Endothelial cell (in vitro differentiated cells): Measurements from ENCODE around the gene IQCM. TPM values are rescaled to one million over a fixed set of nuclear protein-coding genes. Genes with fewer than 3 reads are reported as not detected.

Source experiments
- DNase-seq: peaks from one replicate; pipeline ENCODE4 v3.0.0; 2021; ENCODE audit warnings: low spot score
- H3K27ac Mint-ChIP-seq: one replicate; pipeline ENCODE4 v1.8.0; 2021; ENCODE audit warnings: mixed read lengths, inconsistent platforms; ENCODE audit not compliant: unreplicated experiment
- H3K27me3 Mint-ChIP-seq: one replicate; pipeline ENCODE4 v1.8.0; 2021; ENCODE audit warnings: mild to moderate bottlenecking, moderate library complexity, mixed read lengths, inconsistent platforms; ENCODE audit not compliant: unreplicated experiment
- H3K36me3 Mint-ChIP-seq: one replicate; pipeline ENCODE4 v1.8.0; 2021; ENCODE audit warnings: mild to moderate bottlenecking, low read depth, mixed read lengths, inconsistent platforms; ENCODE audit not compliant: unreplicated experiment
- H3K4me1 Mint-ChIP-seq: one replicate; pipeline ENCODE4 v1.8.0; 2021; ENCODE audit warnings: mild to moderate bottlenecking, mixed read lengths, inconsistent platforms; ENCODE audit not compliant: unreplicated experiment
- H3K4me3 Mint-ChIP-seq: one replicate; pipeline ENCODE4 v1.8.0; 2021; ENCODE audit warnings: mild to moderate bottlenecking, mixed read lengths, inconsistent platforms; ENCODE audit not compliant: unreplicated experiment
- H3K9me3 Mint-ChIP-seq: one replicate; pipeline ENCODE4 v1.8.0; 2021; ENCODE audit warnings: mixed read lengths, inconsistent platforms; ENCODE audit not compliant: unreplicated experiment
- total RNA-seq: library from RNA; stranded (reverse); fragmentation: NEBNext Ultra II Directional; extraction: Animal tissue kit (Norgen Biotek cat#: 25700); gene quantifications from one replicate; pipeline ENCODE4 v1.2.1, GENCODE V29; 2021; ENCODE audit not compliant: unreplicated experiment
- TF ChIP-seq, protein P1 (sequence below): fragments of 200-600 bp; sonication (generic); IDR thresholded peaks from one replicate; pipeline ENCODE4 v1.5.0; 2021; ENCODE audit warnings: antibody characterized with exemption; ENCODE audit not compliant: unreplicated experiment

The IQCM gene
- total RNA-seq, 1 donor from 2014 or later, result not detected

DNA sequence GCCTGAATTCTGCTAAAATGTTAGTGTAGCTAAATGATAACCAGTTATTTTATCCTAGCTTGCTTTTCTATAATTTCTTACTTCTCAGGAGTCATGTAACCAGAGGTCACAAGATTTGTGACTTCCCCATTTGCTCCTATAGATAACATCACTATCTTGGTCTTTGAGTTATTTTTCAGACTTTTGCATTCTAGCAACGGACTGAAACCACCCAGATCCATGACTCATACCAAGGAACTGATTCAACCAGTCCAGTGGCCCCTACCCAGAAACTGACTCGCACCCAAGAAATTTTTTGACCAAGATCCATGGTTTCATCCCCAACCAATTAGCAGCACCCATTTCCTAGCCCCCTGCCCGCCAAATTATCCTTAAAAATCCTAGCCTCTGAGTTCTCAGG is 50.0 kb downstream of the IQCM start:
- H3K36me3 Mint-ChIP-seq, result no peaks in the 10 kb centered on the region
- no peak for DNase-seq
- H3K4me3 Mint-ChIP-seq, result no peak overlapping the region
- TF ChIP-seq, protein P1, sequence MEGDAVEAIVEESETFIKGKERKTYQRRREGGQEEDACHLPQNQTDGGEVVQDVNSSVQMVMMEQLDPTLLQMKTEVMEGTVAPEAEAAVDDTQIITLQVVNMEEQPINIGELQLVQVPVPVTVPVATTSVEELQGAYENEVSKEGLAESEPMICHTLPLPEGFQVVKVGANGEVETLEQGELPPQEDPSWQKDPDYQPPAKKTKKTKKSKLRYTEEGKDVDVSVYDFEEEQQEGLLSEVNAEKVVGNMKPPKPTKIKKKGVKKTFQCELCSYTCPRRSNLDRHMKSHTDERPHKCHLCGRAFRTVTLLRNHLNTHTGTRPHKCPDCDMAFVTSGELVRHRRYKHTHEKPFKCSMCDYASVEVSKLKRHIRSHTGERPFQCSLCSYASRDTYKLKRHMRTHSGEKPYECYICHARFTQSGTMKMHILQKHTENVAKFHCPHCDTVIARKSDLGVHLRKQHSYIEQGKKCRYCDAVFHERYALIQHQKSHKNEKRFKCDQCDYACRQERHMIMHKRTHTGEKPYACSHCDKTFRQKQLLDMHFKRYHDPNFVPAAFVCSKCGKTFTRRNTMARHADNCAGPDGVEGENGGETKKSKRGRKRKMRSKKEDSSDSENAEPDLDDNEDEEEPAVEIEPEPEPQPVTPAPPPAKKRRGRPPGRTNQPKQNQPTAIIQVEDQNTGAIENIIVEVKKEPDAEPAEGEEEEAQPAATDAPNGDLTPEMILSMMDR, result no peak
- no peaks in the 10 kb centered on the region for H3K27me3 Mint-ChIP-seq
- H3K9me3 Mint-ChIP-seq, result no peaks in the 10 kb centered on the region
- H3K27ac Mint-ChIP-seq, result no peak overlapping the region
- H3K4me1 Mint-ChIP-seq, result no peaks in the 10 kb centered on the region

DNA sequence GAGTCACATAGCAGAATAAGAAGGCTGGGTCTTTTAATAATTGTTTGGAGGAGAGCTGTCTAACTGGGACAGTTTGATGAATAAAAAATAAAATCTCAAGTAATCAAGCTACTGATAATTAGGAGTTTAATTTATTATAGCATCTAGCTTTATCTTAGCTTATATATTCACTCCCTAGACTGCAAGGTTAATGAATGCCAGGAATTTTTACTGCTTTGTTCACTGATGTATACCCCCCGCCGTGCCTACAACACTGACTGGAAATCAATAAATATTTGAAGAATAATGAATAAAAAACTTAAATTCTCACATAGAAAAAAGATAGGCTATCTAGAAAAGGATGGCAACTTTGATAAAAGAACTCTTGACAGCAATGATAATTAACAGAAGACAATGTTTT is 59.7 kb downstream of the IQCM start:
- Mint-ChIP-seq H3K4me3 (no peak overlapping the region), H3K9me3 (no peaks in the 10 kb centered on the region), H3K27ac (no peak overlapping the region), H3K36me3 (no peaks in the 10 kb centered on the region), H3K27me3 (peaks cover 4% of the 10 kb centered on the region), H3K4me1 (no peaks in the 10 kb centered on the region)
- TF ChIP-seq, protein P1, result no peak
- DNase-seq, result no peak

GRCh38 chr4:149754526-149754925 is 61.1 kb downstream of the IQCM start:
- Mint-ChIP-seq H3K36me3 (no peaks in the 10 kb centered on the region), H3K4me1 (no peaks in the 10 kb centered on the region), H3K27ac (no peak overlapping the region), H3K4me3 (no peak overlapping the region), H3K27me3 (peaks cover 4% of the 10 kb centered on the region), H3K9me3 (no peaks in the 10 kb centered on the region)
- no peak for DNase-seq
- TF ChIP-seq, protein P1, result no peak

DNA sequence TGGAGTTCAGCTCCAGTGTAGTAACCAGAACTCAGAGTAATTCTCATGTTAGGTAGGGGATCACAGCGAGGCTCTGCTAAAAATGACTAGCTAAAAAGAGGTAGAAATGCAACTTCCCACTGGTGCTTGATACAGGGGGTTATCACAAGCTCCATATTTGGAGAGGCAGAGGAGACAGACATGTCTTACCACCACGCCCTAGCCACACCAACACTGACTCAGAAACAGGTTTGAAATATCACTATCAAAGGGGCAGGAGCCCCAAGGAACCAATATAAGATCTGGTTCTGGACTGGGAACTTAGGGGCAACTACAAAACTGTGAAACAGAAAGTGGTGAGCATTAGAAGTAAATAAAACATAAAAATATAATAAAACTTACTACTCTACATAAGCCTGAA is 62.9 kb downstream of the IQCM start:
- Mint-ChIP-seq H3K4me3 (no peak overlapping the region), H3K9me3 (no peaks in the 10 kb centered on the region), H3K27ac (no peak overlapping the region), H3K27me3 (peaks cover 4% of the 10 kb centered on the region), H3K36me3 (no peaks in the 10 kb centered on the region), H3K4me1 (no peaks in the 10 kb centered on the region)
- no peak for DNase-seq
- TF ChIP-seq, protein P1, result no peak

GRCh38 chr4:149751174-149751573 is 64.5 kb downstream of the IQCM start:
- H3K27ac Mint-ChIP-seq, result no peak overlapping the region
- H3K9me3 Mint-ChIP-seq, result no peaks in the 10 kb centered on the region
- H3K36me3 Mint-ChIP-seq, result no peaks in the 10 kb centered on the region
- H3K4me3 Mint-ChIP-seq, result no peak overlapping the region
- TF ChIP-seq, protein P1, result no peak
- peaks cover 4% of the 10 kb centered on the region for H3K27me3 Mint-ChIP-seq
- H3K4me1 Mint-ChIP-seq, result no peaks in the 10 kb centered on the region
- DNase-seq, result no peak
